HG03571 (cell line): ENCODE data around the gene NHEJ1.

ENCODE experiments used
- ATAC-seq: cut with Tn5 transposase; IDR thresholded peaks from one replicate; pipeline ENCODE4 v1.9.1; 2021; ENCODE audit not compliant: unreplicated experiment

Gene NHEJ1

DNA sequence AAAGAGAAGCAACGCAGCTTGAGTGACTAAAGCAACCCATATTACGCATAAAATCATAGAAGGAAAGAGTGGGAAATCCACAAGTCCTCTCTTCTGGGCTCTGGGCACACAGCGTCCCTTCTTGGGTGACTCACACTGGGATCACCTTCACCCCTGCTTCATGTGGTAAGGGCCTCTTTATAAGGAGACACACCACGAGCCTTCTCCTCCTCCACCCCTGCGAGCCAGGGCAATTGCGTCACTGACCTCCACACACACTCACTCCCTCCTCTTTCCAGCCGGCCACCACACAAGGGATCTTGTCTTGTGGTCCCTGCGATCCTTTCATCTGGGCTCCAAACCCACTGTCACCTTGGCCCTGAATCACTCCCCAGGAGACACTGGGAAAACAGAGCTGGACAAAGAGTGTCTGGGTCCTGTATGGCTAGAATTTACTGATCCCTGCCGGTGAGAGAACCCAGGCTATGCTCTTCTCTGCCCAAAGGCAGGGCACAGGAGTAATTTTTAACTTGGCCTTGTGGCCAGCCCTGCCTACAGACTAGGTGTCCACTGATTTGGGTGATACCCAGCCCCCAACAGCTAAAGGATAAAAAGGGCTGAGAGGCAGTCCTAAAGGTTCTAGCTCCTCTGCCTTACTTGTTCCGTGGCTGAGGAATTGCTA lies 35.3 kb downstream of the NHEJ1 start:
- no peak for ATAC-seq

DNA sequence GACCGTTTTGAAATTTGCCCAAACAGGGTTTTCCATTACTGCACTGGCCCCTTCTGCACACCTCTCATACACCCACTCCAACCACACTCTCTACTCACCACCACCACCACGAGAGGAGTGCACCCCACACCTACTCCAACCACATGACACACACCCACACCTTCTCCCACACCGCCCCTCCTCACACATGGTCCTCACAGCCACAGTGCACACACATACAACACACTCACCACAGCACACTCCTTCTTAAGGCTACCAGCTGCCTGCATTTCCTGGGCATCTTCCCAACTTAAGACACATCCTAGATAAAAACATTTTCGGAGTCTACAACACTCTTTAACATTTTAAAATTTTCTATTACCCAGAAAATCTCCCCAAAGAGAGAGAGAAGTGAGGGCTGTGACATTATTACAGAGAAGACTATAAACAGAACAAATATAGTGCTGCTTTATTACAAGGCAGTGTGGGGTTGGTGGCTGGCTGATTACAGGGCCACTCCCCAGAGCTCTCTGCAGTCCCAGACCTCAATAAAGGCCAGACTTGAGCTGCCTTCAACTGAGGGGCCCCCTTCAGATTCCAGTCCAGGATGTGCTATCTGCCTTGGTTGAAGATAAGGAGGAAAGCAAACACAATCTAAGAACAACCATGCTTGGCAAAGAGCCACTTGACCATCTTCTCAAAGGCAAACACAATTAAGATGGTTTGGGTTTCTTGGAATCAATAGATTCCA lies 36.1 kb downstream of the NHEJ1 start:
- ATAC-seq, result no peak

DNA sequence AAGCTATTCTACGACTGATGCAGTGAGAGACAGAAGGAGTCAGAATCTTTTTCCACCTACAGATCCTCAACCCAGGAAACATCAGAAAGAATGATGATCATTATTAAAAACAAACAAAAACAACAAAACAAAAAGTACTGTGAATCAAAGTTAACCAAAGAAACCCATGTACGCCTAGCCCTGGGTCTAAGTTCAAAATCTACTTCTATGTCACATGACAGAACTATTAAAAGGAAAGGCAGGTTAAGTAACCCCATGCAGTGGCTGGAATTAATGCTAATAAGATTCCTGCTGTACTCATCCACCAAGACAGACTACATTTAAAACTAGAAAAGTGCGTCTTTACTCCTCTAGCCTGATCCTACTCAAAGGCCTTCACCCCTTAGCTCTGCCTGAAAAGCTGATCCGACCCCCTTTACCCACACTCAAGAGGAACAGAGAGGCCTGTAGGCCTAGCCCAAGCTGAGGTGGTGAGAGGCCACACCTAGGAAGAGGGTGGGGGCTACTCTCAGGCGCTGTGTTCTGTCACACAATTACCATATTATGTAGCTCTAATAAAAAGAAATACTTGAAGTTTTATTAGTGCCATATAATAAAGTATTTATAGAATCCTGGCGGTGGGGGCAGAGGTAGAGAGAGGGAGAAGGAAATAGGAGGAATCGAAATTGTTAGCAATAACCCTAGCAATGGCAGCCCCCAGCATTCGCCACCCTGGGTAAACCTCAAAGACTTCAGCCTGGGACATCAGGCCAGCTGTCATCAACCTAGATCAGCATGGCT lies 37.1 kb downstream of the NHEJ1 start:
- ATAC-seq, result no peak

DNA sequence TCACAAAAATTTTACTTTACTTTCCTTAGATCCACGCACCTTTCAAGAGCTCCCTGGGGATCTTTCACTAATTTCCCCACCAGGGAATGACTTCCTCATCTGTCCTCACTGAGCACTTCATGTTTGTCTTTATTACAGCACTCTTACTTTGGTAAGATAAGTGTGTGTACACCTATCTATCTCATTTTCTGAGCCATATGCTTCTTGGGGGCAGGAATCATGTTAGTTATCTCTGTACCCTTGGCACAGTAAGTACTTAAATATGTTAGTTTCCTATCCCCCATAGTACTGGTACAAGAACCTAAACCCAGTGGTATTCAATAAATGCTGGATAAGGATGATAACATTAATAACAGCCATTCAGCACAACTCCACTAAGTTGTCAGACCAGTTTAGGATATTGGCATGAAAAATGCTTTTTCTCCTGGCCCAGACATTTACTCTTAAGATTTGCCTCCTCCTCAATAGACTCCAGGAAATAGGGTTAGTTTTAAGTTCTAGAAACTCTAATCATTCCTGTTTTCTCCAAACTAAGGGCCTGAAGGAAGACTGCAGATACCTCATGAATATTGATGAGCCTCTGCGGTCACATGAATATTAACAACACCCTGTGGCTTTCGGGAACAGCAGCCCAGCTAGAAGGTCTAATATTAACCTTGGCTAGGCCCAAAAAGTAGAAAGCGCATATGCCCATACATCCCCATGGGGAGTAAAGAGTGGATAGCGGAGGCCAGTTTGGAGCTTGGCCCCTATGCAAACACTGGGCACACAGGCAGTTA lies 38.2 kb downstream of the NHEJ1 start:
- no peak for ATAC-seq

DNA sequence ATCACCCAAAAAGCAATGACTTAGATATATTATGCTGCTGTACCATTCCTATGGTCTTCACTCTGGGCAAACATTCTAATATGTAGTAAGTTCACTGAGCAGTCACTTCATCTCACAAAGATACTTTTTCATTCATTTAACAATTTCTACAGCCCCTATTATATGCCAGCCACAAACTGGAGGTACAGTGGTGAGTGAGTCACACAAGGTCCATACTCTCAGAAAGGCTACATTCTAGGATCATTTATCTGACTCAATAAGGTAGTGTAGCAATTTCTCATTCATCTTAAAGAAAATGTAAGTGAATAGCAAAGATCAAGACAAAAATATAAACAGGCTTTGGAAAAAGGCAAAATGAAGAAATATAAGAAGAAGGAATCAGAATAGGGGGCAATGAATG lies 40.5 kb downstream of the NHEJ1 start:
- ATAC-seq, result no peak

DNA sequence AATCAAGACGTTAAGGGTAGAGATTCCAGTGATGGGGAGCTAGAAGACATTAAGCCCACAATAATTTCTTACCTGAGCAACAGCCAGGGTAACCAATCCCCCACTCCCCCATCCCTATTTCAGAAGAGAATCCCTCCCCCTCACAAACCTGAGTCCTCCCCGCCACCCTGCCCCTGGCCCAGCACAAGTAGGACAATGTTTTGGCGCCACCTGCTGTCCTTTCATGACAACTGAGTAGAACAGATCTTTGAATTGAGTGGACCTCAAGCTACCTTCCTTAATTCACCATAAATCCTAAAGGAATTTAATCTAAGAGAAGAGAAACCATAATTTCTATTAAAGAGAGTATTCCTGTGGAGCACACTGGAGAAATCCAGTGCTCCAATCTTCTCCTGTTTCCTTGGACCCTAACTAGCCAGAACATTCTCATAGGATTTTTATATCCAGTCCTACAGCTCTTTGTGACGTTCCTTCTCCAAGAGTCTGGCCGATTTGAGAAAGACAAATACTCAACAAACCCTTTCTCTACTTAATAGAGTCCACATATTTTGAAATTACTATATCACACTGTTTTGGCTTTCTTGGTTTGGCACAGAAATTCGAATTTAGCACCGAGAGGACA lies 41.1 kb downstream of the NHEJ1 start:
- ATAC-seq, result no peak

DNA sequence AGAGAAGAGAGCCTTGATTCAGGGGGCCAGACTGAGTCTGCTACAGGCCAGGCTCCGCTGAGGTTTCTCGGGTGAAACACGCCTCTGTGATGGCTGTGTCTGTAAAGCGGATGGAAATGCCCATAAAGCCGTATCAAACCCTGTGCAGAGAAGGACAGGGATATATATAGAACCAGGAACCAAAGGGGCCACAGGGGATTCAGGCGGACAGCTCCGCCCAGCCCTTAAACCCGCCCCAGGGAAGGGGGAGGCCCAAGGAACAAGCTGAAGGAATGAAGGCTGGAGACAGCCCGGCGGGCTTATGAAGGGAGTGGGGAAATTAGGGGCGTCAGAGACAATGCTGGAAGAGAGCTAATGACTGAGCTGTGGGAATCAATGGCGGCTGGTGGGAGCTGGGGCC lies 42.1 kb downstream of the NHEJ1 start:
- ATAC-seq, result no peak

DNA sequence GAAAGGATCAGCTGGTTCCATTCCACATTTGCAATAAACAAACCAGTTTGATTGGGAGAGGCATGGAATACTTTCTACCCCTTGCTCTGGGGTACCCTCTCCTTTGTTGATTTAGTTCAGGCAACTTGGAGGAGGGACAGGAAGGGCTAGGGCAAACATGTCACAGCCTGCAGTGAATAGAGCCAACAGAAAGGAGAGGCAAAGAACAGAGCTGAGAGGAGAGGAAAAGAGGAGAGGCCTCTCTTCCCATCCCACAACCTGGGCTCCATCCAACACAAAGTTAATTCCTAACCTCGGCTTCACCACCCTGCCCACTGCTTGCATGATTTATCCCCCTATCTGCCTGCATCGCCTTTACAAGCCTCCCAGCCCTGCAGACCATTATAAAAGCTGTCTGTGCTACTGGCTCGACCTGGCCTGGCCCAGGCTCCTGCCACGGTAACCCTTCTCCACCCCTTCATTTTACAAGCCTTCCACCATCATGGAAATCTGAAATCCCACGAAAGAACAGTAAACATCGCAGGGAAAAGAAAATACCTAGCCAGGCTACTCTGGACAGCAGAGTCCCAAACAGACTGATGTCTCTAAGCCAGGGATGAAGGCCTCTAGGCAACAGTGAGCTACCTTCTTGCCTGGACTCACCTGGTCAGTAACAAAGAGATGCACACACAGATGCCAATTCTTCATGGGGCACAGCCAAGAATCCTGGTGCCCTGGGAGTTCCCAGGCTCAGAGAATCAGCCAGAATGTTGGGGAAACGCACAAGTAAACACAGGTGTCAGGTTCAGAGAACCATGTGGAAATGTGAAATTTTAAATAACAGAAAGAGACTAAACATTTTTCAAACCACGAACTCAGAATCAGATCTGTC lies 43.6 kb downstream of the NHEJ1 start:
- ATAC-seq, result no peak

DNA sequence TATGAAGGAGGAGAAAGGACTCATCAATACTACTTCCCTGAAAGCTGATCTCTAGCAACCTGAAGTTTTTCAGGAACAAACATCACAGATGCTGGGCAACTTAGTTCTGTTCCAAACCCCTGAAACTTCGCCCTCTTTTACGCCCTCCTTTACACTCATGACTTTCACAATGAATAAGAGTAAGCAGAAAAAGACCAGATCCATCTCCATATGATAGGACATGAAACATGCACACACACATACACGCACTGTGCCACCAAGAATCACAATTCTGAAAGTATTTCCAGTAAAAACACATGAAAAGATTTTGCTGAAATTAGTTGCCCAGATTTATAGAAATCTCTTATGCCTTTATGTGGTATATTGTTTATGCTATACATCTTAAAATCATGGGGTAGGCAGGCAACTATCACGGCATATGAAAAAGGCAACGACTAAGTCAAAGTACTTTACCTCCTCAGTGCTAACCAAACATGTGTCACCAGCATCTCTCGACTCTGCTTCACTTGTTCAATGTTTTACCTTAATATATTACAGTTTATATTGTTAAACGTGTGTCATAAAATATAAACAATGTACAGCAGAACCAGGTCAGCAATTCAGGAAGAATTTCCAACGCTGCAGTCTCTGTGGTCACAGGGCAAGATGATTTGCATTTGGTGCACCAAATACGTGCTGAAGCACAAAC lies 47.8 kb downstream of the NHEJ1 start:
- no peak for ATAC-seq

DNA sequence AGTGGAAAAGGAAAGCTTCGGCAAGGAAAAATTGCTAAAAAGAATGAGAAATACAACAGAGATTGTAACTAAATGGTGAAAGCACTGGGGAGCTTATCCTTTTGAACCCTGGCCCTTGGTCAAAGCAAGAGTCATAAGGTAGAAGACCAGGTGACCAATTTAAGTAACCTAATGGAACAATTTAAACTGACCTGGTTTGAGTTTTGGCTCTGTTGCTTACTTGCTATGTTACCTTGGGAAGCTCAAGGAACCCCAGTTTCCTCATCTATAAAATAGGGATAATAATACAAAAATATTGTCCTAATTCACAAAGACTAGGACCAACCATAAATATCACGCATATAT lies 48.6 kb downstream of the NHEJ1 start:
- ATAC-seq, result no peak

DNA sequence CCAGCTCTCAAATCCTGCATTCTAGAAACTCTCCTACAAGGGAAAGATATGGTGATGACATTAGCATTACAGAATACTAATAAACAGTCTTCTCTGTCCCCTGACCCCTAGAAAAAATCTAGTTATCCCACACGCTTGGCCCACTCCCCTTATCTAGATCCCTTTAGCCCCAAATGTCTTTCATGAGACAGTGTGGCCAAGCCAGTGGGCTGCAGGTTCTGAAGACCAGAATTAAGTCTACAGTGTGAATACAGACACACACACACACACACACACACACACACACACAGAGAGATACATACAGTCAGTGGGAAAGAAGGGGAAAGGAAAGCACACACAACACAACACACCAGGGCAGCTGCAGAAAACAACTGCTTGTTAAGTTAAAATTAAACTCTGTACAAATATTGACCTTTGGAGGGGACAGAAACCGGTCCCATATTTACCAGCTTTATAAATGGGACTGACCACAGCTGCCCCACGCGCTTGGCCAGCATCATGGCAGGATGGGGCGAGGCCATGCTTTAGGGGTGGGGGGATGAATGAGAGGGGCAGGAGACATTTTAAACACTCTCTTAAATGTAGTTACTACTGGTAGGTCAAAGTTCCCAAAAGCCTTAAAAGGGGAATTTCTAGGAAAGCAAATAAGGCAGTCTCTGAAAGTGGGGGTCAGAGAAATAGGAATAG lies 49.1 kb downstream of the NHEJ1 start:
- ATAC-seq, result no peak

DNA sequence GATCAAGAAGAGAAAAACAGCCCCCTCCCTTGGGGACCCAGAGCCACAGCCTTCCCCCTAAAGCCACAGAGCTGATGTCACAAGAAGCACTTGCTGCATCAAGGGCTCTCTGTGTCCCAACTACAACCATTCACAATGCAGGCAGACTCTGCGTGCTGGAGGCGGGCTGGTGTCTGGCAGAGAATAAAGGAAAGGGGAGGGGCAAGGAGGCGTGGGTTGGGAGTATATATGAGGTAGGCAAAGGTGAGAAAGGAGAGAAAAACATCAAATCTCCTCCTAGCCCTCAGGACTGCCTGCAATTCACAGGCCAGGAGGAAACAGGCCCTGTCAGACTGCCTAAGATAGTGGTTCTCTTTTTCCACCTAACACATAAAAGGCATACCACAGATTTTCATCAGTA lies 51.1 kb downstream of the NHEJ1 start:
- no peak for ATAC-seq

DNA sequence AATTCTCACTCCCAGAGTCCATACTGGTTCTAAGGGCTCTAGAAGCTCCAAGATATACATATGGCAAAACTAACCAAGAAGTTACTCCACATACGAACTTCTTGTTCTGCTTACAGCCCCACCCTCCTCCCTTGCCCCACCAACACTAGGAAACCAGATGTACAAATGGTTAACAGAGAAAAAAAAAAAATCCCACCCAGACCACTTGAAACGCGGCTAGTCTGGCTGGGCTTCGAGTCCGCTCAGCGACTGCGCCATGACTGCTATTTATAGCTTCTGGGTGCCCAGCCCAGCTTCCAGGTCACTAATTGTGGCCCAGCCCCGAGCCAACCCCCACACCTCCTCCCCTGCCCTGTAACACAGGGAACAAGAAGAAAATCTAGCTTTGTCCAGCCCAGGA lies 52.9 kb downstream of the NHEJ1 start:
- no peak for ATAC-seq

DNA sequence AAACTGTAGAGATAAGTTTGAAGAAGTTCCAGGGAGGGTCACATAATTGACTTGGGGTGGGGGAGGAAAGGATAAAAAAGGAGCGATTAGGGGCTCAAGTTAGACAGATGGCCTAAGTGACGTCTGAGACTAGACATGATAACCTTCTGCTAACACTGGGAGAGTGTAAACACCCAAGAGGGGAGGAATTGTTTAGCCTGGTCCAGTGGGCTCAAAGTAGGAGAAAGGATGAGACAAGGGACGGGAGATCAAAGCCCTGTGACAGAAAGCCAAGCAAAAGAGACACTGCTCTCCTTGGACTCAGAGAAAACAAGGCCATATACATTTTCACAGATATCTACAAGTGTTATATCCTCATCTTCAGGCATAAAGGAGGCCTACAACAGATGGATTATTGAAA lies 54.4 kb downstream of the NHEJ1 start:
- ATAC-seq, result no peak

DNA sequence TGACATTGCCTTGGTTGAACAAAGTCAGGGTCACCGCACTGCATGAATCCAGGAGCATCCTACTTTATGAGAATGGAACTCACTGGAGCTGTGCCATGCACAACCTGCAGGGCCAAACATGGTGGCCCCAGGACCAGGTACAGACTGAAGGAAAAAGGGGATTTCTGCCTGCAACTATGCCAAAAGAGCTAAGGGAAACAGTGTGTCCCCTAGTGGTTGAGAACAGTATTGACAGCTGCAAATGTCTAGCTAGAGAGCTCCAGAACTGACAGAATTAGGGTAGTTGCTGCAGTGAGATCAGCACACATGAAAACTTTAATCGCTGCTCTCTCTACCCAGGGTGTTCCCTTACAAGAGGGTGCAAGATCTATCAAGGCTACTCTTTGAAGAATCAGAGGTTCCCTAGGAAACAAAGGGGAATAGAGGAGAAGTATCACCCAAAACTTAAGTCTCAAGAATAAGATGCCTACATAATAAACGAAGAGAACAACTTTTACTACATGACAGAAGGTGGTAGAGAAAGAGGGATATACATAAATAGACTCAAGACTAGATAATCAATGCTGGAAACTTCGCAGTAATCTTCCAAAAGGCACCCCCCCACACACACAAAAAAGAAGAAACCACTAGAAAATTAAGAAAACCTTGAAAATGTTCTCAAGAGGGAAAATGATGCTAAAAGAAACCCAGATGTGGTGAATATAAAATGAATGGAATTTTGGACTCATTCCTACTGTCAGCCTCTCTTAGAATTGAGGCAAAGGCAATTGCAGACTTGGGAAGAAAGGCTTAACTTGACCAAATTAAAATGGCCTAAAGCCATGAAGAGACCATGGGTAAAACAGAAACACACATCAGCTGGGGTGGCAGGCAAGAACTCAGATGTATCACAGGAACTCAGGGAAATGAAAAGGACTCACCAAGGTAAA lies 56.2 kb downstream of the NHEJ1 start:
- no peak for ATAC-seq

DNA sequence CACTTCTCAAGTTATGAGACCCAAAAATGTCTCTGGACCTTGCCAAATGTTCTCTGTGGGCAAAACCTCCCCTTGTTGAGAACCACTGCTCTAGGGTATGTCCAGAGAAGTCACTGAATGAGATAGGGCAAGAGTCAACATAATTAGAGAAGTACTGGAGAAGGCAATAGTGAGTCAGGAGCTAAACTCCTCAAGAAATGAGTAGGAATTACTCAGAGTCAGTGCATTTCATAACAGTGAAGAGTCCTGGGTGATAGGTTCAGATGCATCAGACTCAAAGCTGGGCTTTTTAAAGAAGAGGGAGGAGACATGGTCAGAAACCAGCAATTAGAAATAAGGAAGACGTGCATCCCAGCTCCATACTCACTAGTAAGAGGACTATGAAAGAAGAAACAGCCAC lies 61.3 kb downstream of the NHEJ1 start:
- no peak for ATAC-seq

DNA sequence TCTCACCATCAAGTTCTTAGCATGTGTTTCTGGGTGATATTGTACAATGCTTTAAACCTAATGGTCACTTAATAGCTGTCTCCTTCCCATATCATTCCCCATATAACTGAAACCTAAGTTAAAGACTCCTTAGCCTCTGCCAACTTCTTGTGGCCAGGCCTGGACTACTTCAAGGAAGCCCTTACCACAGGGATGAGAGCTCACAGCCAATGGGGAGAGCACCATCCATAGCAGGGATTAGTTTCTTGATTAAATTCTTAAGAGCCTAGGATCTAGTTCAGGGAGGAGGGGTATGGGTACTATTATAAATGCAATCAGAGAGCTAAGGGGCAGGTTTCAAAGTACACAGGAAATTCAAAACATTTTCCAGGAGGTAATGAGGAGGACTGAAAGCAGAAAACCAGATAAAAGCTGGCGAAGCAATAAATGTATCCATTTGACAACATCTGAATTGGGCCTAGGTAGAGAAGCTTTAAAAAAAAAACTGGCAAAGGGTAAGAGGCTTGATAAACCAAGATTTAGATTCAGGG lies 65.1 kb downstream of the NHEJ1 start:
- no peak for ATAC-seq

DNA sequence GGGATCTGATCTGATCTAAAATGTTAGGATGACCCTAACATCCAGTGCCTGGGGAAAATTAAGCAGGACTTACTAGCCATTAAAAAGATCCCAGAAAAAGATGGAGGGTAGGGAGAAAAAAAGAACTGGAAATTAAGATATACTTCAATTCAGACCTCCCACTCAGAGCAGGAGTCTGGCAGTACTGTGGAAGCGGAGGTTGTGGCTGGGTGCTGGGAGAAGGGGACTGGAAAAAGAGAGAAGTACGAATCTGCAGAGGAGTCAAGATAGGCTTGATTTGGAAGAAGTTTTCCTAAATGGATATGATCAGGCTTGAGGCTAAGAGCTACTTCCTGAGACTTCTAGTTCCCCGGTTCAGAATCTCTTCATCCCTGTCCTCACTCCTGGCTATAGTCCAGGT lies 66.4 kb downstream of the NHEJ1 start:
- no peak for ATAC-seq
